Activated CD4-positive, alpha-beta T cell treated with anti-CD3 and anti-CD28 coated beads for 36 hours (primary cell): Measurements from ENCODE around the gene GGT5. TPM values are rescaled to one million over a fixed set of nuclear protein-coding genes. Genes with fewer than 3 reads are reported as not detected.
"Not testable (repeated sequence)": the region's sequence is repeated elsewhere in the genome, so short reads cannot be mapped to it uniquely, and the experiment has no call there.

Experiments
- ATAC-seq: fragments of 200-7000 bp; cut with Tn5 transposase; one replicate; pipeline ENCODE4 v1.10.0; 2021; ENCODE audit warnings: mild to moderate bottlenecking, moderate library complexity
- CTCF ChIA-PET: fragments of 350-600 bp; sonication (Branson Sonifier 250); formaldehyde crosslinking; loops from one replicate; lab custom pipeline; 2021; ENCODE audit warnings: antibody characterized with exemption; lab: Charles Lee
- POLR2A ChIA-PET: fragments of 350-600 bp; sonication (Branson Sonifier 250); formaldehyde crosslinking; loops from one replicate; lab custom pipeline; 2021; ENCODE audit warnings: antibody characterized with exemption, inconsistent platforms; lab: Charles Lee
- DNase-seq: peaks from one replicate; pipeline ENCODE4 v3.0.0-alpha.2; 2020
- H3K27ac Mint-ChIP-seq: one replicate; pipeline ENCODE4 v1.8.0; 2021; ENCODE audit warnings: mixed read lengths
- H3K27me3 Mint-ChIP-seq: one replicate; pipeline ENCODE4 v1.8.0; 2021; ENCODE audit warnings: mixed read lengths
- H3K36me3 Mint-ChIP-seq: one replicate; pipeline ENCODE4 v1.8.0; 2021; ENCODE audit warnings: low read depth, mixed read lengths
- H3K4me1 Mint-ChIP-seq: one replicate; pipeline ENCODE4 v1.8.0; 2021; ENCODE audit warnings: mixed read lengths
- H3K4me3 Mint-ChIP-seq: one replicate; pipeline ENCODE4 v1.8.0; 2021; ENCODE audit warnings: mild to moderate bottlenecking, moderate library complexity, mixed read lengths
- H3K9me3 Mint-ChIP-seq: one replicate; pipeline ENCODE4 v1.8.0; 2021; ENCODE audit warnings: low read depth, mixed read lengths
- intact Hi-C, 2 experiments: fragments of 100-400 bp; cut with DNase I in 1 of 2; cut with micrococcal nuclease in 1 of 2; formaldehyde crosslinking; loops; one replicate each; pipeline versions ENCODE4 v1.14.2 to v1.15.1; 2022 to 2024; cut with DNase I, micrococcal nuclease
- total RNA-seq, 2 experiments: library from RNA; stranded (reverse); gene quantifications; one replicate each; pipeline ENCODE4 v1.2.3, GENCODE V29; 2021

GGT5 gene, protein sequence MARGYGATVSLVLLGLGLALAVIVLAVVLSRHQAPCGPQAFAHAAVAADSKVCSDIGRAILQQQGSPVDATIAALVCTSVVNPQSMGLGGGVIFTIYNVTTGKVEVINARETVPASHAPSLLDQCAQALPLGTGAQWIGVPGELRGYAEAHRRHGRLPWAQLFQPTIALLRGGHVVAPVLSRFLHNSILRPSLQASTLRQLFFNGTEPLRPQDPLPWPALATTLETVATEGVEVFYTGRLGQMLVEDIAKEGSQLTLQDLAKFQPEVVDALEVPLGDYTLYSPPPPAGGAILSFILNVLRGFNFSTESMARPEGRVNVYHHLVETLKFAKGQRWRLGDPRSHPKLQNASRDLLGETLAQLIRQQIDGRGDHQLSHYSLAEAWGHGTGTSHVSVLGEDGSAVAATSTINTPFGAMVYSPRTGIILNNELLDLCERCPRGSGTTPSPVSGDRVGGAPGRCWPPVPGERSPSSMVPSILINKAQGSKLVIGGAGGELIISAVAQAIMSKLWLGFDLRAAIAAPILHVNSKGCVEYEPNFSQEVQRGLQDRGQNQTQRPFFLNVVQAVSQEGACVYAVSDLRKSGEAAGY
- total RNA-seq, result under 1 TPM in 1 of 2 experiments, not detected in 1; 0.04 TPM

DNA sequence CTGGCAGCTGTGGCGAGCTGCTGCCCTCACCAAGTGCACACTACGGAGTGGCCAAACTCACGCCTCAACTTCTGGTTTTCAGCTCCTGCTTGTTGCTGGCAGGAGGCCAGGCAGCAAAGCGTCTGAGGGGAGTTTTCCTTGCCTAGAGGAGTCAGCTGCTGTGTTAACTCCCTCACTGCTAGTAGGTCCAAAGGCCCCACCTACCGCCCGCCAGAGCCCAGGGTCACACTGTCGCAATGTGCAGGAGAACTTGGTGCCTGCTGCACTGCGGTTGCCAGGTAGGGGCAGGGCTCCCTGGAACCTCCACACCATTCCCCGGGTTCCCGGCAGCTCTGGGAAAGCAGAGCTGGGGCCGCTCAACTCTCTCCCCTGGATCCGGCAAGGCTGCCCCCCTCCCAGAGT is at the start of gene GGT5:
TSS of gene GGT5 (minus strand) at position 53 of the 402 bp plus-strand sequence. CDS start 357 bp downstream, outside the sequence.
- CTCF ChIA-PET, H3K4me3 Mint-ChIP-seq, intact Hi-C loops, H3K36me3 Mint-ChIP-seq, DNase-seq, H3K9me3 Mint-ChIP-seq, H3K27me3 Mint-ChIP-seq, ATAC-seq, POLR2A ChIA-PET: not testable (repeated sequence)
- Mint-ChIP-seq H3K4me1 (peaks cover 36% of the 10 kb centered on the region), H3K27ac (peak within 1 kb of the TSS; percentile 17)

DNA sequence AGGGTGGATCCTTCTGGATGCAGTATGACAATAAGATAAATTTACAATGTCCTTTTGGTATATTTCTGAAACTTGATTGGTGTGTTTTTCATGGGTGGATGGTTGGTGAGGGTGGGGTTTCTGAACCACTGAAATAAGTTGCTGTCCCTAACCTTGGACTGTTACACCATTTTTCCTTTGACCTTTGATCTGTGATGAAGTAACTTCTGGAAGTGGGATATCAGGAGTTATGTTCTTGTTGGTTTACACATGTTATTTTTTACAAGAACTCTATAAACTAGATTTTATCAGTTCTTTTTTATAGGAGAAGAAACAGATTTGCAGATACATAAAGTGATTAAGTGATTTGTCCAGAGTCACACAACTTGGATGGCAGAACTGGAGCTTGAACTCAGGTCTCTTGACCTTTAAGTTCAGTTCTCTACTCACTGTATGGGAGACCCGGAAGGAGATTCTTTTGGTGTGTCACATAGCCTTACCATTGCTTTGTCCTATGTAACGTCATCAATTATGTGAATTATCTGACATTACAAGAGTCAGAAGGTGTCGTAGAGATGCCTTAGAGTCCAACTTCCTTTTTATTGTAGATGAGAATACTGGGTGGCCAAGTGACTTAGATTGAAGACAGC is 47.4 kb upstream of the GGT5 start:
- POLR2A ChIA-PET, H3K36me3 Mint-ChIP-seq, ATAC-seq, H3K4me3 Mint-ChIP-seq, H3K9me3 Mint-ChIP-seq, H3K27me3 Mint-ChIP-seq, DNase-seq, intact Hi-C loops, H3K27ac Mint-ChIP-seq: not testable (repeated sequence)
- CTCF ChIA-PET, result interaction anchor here (1.1 kb wide), 1 partner anchor 210 kb away, joined by 3 read pairs; no protein-coding TSS in a partner anchor
- H3K4me1 Mint-ChIP-seq, result peaks cover 22% of the 10 kb centered on the region

DNA sequence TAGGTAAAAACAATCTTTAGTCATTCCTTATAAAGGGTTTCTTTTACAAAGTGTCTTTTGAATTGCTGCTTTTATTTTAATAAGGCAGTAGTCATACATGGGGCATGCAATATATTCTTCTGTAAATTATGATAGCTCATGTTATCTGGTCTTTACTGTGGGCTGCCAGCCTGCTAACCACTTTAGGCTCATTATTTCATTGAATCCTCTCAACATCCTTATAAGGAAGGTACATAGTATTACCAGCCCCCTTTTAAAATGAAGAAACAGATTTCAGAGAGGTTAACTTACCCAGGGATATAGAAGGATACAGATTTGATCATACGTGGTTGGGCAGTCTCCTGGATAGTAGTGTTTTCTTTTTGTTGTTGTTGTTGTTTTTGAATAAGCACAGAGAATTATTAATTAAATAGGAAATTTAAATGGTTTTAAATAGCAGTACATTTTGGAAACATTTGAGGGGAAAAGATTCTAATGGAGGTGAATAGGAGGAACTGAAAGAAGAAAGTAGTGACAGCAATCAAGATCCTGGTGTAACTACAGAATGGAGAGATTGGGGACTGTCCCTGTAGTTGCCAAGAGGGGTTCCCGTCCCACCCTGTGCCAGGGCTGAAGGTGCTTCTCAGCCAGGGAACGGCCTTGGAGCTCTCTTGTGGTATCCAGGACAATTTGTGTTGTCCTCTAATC is 46.8 kb upstream of the GGT5 start:
- no peak overlapping the region for H3K4me3 Mint-ChIP-seq
- no peaks in the 10 kb centered on the region for H3K27me3 Mint-ChIP-seq
- ATAC-seq (no peak), DNase-seq (no peak)
- CTCF ChIA-PET, result interaction anchor here (1.1 kb wide), 1 partner anchor 211 kb away, joined by 3 read pairs; no protein-coding TSS in a partner anchor
- H3K36me3 Mint-ChIP-seq, result no peaks in the 10 kb centered on the region
- no peak overlapping the region for H3K27ac Mint-ChIP-seq
- POLR2A ChIA-PET, result no interaction called here
- H3K4me1 Mint-ChIP-seq, result peaks cover 25% of the 10 kb centered on the region
- H3K9me3 Mint-ChIP-seq, result no peaks in the 10 kb centered on the region
- intact Hi-C loops, result no loop called here

DNA sequence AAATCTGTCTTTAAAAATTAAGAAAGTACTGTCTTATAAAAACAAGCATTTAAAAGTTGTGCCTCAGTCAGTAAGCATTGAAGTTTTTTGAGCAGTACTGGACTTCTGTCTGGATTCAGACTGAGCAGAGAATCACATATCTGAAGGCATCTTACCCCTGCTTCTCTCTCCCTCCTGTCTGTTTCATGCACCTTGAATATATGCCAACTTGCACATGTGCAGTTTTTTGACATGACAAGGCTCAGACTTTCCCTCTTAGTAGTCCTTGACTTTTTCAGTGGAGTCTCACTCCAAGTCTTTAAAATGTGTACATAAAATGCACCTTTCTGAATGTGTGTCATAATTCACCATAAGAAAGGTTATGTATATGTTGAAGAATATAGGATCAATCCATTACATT is 45.6 kb upstream of the GGT5 start:
- DNase-seq (no peak), ATAC-seq (no peak)
- Mint-ChIP-seq H3K36me3 (no peaks in the 10 kb centered on the region), H3K4me3 (no peak overlapping the region), H3K4me1 (peaks cover 34% of the 10 kb centered on the region), H3K9me3 (no peaks in the 10 kb centered on the region), H3K27me3 (no peaks in the 10 kb centered on the region), H3K27ac (no peak overlapping the region)
- intact Hi-C loops, result no loop called here
- ChIA-PET CTCF (no interaction called here), POLR2A (no interaction called here)

DNA sequence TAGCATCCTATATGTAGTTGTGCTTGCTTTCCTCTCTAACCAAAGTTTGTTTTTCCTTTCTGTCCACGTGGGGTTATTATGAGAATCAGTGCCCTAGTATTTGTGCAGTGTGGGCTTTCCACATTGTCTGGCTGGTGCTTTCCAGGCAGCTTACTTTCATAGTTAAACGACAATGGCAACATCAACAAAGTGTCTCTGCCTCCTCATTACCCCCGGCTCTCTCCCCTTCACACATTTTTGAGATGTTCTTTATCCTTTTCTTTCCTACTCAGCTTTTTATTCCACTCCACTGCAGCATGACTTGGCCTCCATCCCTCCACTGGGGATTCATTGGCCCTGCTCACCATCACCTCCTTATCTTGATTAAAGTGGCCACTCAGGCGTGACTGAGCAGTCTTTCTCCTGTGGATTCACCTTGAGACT is 44.9 kb upstream of the GGT5 start:
- Mint-ChIP-seq H3K4me3 (no peak overlapping the region), H3K9me3 (no peaks in the 10 kb centered on the region), H3K27me3 (no peaks in the 10 kb centered on the region), H3K36me3 (no peaks in the 10 kb centered on the region), H3K27ac (no peak overlapping the region), H3K4me1 (peaks cover 41% of the 10 kb centered on the region)
- ATAC-seq (no peak), DNase-seq (no peak)
- POLR2A ChIA-PET, result interaction anchor here (1.1 kb wide), 1 partner anchor 13 kb away, joined by 5 read pairs; no protein-coding TSS in a partner anchor
- CTCF ChIA-PET, result interaction anchor here (0.6 kb wide), 1 partner anchor 197 kb away, joined by 3 read pairs; no protein-coding TSS in a partner anchor
- intact Hi-C loops, result no loop called here

DNA sequence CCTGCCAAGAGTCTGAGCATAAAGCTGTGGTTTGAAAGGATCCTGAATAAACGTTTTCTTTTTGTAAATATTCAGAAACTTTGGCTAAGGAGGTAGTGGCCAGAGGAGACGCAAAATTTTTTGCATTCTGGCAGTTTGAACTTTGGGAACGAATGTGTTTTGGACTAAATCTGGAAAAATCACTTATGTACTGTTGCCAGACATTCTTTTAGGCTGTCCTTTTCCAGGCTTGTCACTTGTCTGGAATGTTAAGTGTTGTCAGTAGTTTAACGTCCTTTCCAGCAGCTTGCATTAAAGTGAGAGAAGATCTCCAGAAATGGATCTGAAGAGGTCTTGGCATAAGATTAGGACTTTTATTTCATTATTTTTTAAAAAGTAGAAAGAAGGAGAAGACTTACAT is 44.2 kb upstream of the GGT5 start:
- Mint-ChIP-seq H3K9me3 (no peaks in the 10 kb centered on the region), H3K4me1 (peaks cover 46% of the 10 kb centered on the region), H3K36me3 (no peaks in the 10 kb centered on the region), H3K4me3 (no peak overlapping the region), H3K27me3 (no peaks in the 10 kb centered on the region), H3K27ac (no peak overlapping the region)
- POLR2A ChIA-PET, result interaction anchor here (1.1 kb wide), 1 partner anchor 13 kb away, joined by 5 read pairs; no protein-coding TSS in a partner anchor
- DNase-seq, result no peak
- intact Hi-C loops, result no loop called here
- CTCF ChIA-PET, result interaction anchor here (0.6 kb wide), 1 partner anchor 198 kb away, joined by 3 read pairs; no protein-coding TSS in a partner anchor
- no peak for ATAC-seq

DNA sequence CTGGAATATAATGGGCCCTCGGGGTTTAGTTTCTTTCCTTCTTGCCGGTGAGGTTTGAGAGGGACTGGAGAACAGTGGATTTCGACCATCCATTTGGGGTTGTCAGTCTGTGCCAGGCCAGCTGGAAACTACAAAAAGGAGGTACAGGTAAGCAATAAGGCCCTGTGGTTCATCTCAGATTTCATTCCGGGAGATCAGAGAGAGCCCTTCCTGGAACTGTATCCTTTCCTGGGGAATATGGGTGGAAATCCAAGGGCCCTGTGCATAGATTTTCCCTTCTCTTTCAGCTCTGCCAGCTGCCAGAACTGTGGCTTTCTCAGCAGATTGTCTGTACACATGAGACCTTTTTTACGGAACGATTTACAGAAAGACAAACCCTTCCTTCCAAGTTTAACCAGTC is 42.9 kb upstream of the GGT5 start:
- H3K4me1 Mint-ChIP-seq, result peaks cover 55% of the 10 kb centered on the region
- H3K27ac Mint-ChIP-seq, CTCF ChIA-PET, ATAC-seq, DNase-seq, POLR2A ChIA-PET, H3K9me3 Mint-ChIP-seq, H3K4me3 Mint-ChIP-seq, H3K27me3 Mint-ChIP-seq, H3K36me3 Mint-ChIP-seq, intact Hi-C loops: not testable (repeated sequence)

DNA sequence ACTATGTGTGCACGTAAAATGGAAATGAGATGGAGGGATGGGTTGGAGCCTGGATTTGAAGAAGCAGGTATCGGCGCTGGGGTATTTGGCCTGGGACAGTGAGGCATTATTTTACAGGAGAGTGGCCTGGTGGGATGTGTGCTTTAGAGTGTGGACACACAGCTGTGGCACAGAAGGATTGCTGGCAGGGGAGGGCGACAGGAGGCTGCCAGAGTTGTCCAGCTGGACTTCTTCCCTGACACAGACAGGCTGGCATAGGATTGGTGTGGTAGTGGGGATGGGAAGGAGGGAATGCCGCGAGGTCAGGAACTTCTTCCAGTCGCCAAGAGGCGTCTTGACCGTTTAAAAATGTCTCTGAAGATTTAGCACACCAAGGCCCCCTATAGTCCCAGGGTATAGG is 42.3 kb upstream of the GGT5 start:
- H3K9me3 Mint-ChIP-seq, H3K27ac Mint-ChIP-seq, DNase-seq, H3K4me3 Mint-ChIP-seq, CTCF ChIA-PET, intact Hi-C loops, POLR2A ChIA-PET, H3K27me3 Mint-ChIP-seq, ATAC-seq, H3K36me3 Mint-ChIP-seq: not testable (repeated sequence)
- peaks cover 59% of the 10 kb centered on the region for H3K4me1 Mint-ChIP-seq

DNA sequence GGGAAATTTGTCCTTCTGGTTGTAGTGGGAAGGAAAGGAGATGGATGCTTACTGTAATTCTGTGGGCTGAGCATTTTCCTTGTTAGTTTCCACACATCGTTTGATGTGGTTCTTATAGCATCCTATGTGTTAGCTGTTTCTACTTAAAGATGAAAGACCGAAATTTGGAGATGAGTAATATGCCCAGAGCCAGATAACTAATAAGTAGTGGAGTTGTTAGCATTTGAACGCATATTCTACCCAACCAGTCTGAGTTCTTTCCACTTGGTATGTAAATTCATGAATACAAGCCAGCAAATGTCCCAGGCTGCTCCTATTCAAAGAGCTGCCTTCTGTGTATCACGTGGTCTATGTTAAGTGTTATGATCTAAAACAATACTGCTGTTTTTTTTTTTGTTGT is 40.4 kb upstream of the GGT5 start:
- intact Hi-C loops, result loop anchor here (1.0 kb wide), 2 partner anchors 15 to 20 kb away; partner anchors contain the start of gene SPECC1L (in 2 of the 2)
- ATAC-seq (peak; percentile 88), DNase-seq (peak; percentile 30)
- H3K4me1 Mint-ChIP-seq, result peaks cover 59% of the 10 kb centered on the region
- H3K27me3 Mint-ChIP-seq, result peaks cover 2% of the 10 kb centered on the region
- no peaks in the 10 kb centered on the region for H3K9me3 Mint-ChIP-seq
- ChIA-PET CTCF (interaction anchor here (0.5 to 2.3 kb wide), 7 partner anchors 13 to 572 kb away, joined by 3 to 9 read pairs (median 4); no protein-coding TSS in a partner anchor), POLR2A (interaction anchor here (0.6 to 0.9 kb wide), 6 partner anchors 12 to 274 kb away, joined by 3 to 8 read pairs (median 4); partner anchors contain the start of gene SPECC1L)
- peak overlapping the region; percentile 68 for H3K27ac Mint-ChIP-seq
- H3K36me3 Mint-ChIP-seq, result peaks cover 13% of the 10 kb centered on the region
- peak overlapping the region; percentile 1 for H3K4me3 Mint-ChIP-seq

DNA sequence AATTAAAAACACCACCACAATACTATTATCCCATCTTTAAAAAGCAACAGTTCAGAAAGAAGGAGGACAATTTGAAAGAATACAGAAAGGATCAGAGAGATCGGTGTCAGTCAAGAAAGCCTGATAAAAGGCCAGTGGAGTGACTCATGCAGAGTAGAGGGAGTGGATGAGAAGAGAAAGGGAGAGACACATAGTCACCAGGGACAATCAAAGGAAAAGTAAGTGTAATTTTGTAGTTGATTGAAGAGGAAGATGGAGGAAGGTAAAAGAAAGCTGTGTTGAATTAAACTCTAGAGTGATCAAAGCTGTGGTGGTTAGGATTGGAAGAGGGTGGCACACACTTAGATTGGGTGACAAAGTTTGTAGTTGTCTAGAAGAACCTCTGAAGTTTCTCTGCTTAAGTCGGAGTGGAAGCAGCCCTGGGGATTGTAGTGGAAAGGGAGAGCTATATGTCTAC is 39.9 kb upstream of the GGT5 start:
- Mint-ChIP-seq H3K27me3 (peaks cover 2% of the 10 kb centered on the region), H3K27ac (peak overlapping the region; percentile 68), H3K4me1 (peaks cover 57% of the 10 kb centered on the region), H3K36me3 (peaks cover 13% of the 10 kb centered on the region), H3K4me3 (peak overlapping the region; percentile 1), H3K9me3 (no peaks in the 10 kb centered on the region)
- peak; percentile 42 for DNase-seq
- ChIA-PET POLR2A (interaction anchor here (0.6 to 0.9 kb wide), 5 partner anchors 12 to 115 kb away, joined by 3 to 8 read pairs (median 4); partner anchors contain the start of gene SPECC1L), CTCF (interaction anchor here (0.5 to 2.3 kb wide), 7 partner anchors 13 to 572 kb away, joined by 3 to 9 read pairs (median 4); no protein-coding TSS in a partner anchor)
- intact Hi-C loops, result loop anchor here (1.0 kb wide), 2 partner anchors 14 to 21 kb away; partner anchors contain the start of gene SPECC1L (in 2 of the 2)
- peak; percentile 79 for ATAC-seq
